GM18909 (cell line): ENCODE results near the gene RDH16.

Source experiments
- ATAC-seq: cut with Tn5 transposase; IDR thresholded peaks from one replicate; pipeline ENCODE4 v1.9.1; 2021; ENCODE audit warnings: mild to moderate bottlenecking; ENCODE audit not compliant: unreplicated experiment, poor library complexity

RDH16 gene

DNA sequence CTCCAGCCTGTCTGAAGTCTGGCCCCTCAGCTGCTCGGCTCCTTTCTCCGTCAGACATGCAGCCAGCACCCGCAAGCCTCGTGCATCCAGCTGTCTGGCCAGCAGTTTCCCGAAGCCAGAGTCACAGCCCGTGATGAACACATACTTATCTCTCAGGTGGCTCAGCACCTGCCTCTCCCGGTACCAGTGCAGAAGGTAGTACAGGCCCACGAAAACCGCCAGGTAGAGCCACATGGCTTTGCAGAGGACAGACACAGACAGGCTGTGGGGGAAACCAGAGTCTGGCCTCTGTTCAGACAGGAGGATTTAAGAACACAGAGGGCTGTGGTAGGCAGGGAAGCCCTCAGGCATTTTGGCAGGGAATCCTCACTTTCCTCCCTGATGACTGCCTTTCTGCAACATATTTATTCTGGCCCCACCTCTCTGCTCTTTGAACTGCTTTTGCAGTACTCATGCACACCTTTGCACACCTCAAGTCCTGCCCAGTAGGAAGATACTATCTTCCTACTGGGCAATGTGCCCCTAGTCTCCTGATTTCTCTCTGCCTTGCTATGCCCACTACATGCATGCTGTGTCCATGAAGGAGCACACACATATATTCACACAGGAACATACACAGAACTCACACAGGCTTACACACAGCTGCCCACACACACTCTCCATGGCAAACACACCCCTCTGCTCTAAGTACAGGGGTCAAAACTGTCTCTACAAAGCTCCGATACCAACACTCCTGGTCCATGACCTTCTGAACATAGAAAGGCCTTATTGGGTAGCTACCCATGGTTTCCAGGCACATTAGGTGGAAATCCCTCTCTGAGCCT is at the start of gene RDH16:
RDH16 (minus strand) TSS at position 380 of the 824 bp plus-strand sequence; CDS start at position 234, 146 bp downstream.
- ATAC-seq, result no peak

DNA sequence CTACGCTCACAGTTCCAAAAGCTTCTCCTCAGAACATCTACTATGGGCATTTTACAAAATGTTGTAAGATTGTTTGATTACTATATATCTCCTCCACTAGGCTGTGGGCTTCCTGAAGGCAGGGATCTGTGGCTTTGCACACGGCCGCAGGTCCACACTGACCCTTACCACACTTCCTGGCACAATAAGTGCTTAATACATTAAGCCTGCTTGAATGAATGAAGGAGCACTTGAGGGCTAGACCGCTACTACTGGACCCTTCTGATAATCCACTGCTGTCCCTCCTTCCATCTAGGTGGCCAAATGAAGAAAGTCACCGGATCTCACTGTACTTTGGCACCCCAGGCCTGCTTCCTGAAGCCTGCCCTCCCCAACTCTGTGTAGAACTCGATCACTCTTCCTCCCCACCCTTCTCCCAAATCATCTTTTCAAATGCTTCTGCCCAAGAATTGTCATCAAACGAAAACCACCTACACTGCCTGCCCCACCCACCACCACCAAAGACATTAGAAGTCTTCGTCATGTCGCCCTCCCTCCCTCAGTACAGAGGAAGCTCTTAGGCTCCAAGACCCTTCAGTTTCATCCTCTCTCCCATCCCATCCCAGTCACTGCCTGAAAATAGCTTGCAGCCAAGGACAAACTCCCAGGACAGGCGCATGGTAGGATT is 49.5 kb upstream of the RDH16 start:
- ATAC-seq, result no peak

DNA sequence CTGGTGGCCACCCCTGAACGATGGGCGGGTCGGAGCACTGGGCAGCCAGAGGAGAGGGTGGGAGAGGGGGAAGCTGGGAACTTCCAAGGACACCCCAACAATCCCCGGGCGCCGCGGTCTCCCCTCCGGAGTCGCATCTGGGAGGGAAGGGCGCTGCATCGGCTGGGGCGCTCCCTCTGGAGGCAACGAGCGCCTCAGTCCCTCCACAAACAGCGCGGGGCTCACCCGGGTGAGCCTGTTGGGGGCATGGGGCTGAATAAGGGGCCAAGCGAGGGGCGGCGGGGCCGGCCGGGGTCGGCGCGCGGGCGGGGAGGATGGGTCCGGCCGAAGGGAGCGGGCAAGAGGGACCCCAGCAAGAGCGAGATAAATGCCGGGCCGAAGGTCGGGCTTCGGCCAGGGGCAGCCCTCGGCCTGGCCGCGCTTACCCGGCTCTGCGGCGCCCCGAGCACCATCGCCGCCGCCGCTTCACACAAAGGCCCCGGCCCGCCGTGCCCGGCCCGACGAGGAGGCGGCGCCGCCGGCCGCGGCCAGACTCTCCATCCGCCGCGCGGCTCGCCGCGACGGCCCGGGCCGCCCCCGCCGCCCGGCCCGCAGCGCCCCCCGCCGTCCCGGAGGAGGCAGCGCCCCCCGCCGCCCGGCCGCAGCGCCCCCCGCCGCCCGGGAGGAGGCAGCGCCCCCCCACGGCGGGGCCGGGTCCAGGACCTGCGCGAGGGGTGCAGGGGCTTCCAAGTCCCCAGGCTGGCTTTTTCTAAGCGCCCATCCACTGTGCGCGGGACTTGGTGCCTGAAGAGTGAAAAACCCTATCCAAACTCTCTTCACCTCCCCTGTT is 48.8 kb upstream of the RDH16 start, which contains the start of gene ZBTB39:
ZBTB39 (minus strand) TSS at position 567 of the 829 bp plus-strand sequence. CDS start 1,629 bp downstream, outside the sequence.
- ATAC-seq, result peak; percentile 69

DNA sequence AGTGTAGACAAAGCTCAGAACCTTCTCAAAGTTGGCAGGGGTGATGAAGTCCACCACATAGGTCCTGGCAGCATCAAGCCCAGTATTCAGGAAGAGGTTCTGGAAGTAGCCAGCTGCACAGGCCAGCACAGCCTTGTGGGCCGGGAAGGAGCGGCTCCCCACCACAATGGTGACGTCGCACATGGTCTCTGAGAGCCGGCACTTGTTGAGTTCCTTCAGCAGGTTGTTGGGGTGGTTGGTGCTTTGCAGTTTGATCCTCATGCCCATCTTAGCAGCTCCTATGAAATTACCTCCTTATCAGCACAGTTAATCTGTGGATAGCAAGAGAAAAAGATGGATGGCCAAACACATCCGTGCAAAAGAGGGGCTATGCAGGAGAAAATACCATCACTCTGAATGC is 47.2 kb upstream of the RDH16 start:
- no peak for ATAC-seq

GRCh38 chr12:57003395-57003794 is 46.0 kb upstream of the RDH16 start:
- no peak for ATAC-seq

DNA sequence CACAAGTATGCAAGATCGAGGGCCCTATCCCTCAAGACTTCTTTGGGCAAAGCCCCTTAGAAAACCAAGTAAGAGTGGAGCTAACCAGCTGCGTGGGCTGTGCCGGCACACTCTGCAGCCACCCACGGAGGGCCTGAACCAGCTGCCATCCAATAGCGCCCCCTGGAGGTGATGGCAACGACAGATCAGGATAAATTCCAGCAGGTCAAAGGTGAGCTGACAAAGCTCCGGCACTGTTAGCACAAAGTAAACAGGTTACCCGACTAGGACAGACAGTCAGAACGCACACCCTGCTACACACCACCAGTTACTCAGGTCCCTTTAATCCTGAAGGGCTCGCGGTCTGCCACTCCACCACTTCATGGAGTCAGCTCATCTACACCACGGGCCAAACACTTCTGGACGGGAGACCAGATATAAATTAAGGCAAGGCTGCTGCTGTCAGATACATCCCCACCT is 44.1 kb upstream of the RDH16 start:
- ATAC-seq, result no peak

DNA sequence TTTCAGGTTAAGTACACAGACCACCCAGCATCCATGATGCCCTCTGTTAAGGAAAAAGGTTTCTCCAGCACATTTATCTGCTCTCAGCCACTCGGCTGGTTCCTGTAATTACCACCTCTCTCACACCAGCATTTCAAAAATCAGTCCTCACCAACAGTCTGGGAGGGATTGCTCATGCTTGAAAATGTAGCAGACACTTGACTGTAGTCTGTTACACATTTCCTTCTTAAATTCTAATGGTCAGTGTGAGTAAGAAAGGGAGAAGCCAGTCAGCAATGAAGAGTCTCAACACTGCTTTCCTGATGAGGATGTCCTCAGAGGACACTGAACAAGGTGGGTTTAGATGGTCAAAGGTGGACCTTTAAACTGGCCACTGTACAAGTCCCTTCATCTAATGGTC is 43.0 kb upstream of the RDH16 start:
- no peak for ATAC-seq

DNA sequence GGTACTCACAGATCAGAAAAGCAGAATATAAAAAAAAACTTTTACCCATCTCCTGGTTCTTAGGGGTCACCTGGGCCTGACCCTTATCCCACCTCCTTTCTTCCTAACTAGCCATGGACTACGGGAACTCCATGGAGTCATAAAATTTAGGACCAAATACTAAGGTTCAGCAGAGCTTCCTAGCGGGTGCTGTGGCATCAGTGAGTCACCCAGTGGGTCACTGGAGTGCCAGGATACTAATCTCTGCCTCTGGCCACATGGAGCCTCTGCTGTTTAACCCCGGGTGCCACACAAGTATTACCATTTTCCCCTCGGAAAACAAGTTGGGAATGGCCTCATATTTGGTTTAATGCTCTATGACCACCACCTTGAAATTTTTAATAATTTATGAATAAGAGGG is 42.0 kb upstream of the RDH16 start:
- no peak for ATAC-seq

DNA sequence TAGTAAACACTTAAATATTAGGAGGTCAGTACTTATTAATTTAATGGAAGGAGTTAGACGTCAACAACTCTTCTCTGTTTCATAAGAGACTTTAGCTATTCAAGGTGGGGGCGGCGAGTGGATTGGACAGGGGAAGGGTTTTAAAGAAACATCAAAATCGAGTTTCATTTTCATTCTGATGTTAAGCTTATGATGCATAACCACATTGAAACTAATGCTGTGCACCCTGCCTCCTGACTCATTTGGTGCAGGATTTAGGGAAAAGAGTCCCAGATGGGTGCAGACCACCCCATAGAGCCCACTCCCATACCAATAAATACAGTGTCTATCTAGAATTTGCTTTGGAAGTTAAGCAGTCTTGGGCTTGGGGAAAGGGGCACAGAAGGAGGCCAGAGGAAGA is 41.6 kb upstream of the RDH16 start:
- peak; percentile 70 for ATAC-seq

GRCh38 chr12:56998316-56998715 is 40.9 kb upstream of the RDH16 start:
- no peak for ATAC-seq

DNA sequence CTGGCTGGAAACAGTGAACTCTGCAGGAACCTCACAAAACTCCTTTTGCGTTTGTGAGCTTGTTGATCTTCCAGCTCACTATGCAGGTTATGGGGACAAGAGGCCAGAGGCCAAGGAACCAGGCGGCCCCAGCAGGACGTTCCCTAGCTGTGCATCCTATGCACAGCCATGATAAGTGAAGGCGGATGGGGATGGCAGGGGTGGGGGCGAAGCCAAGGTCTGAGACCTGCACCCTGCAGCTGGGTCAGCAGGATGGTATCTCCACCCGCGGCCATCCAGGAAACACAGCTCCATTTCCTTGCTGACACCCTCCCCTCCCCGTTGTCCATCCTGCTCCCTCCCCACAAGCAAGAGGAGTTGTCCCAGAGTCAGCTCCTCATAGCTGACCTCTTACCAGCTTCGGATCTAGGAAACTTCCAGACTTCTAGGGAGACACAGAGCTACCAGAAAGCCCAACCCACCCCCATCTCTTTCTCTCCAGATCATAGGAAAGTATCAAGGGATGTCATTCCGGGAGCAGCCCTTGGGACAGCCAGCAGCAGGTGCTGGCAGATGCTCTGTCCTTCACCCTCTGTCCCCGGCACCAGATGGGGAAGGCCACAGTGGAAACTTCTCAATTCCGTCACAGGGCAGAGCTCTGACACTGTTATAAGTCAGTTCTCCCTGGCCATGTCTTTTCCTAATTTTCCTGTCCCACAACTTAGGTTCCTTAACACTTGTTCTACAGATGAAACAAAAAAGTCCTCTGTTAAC is 39.6 kb upstream of the RDH16 start:
- no peak for ATAC-seq

- ATAC-seq, result no peak
Observed at GRCh38 chr12:56995930-56996496, 38.6 kb upstream of the RDH16 start.

DNA sequence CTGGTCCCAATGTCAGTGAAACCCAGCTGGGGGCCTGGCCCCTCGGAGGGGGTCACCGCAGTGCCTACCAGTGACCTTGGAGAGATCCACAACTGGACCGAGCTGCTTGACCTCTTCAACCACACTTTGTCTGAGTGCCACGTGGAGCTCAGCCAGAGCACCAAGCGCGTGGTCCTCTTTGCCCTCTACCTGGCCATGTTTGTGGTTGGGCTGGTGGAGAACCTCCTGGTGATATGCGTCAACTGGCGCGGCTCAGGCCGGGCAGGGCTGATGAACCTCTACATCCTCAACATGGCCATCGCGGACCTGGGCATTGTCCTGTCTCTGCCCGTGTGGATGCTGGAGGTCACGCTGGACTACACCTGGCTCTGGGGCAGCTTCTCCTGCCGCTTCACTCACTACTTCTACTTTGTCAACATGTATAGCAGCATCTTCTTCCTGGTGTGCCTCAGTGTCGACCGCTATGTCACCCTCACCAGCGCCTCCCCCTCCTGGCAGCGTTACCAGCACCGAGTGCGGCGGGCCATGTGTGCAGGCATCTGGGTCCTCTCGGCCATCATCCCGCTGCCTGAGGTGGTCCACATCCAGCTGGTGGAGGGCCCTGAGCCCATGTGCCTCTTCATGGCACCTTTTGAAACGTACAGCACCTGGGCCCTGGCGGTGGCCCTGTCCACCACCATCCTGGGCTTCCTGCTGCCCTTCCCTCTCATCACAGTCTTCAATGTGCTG is 38.0 kb upstream of the RDH16 start:
- ATAC-seq, result no peak

DNA sequence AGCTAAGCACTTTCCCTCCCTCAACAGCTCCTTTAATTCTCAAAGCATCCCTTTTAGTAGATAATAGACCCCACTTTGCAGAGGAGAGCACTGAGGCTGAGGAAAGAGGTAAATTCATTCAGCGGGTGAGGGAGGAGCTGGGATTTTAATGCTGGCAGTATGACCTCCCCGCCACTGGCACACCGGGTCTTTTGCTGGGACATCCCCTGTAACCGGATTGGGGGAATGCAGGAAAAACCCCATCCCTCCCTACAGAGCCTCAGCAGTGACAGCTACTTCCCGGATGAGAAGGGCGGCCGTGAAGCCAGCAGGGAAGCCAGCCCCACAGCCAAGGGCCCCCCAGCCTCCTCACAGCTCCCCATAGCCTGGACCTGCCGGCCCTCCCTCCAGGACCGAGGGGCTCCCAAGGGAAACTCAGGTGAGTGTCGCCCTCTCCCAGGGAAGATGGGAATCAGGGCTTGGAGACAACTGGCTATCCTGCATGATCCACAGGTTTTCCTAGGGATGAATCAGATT is 36.9 kb upstream of the RDH16 start:
- no peak for ATAC-seq

GRCh38 chr12:56993346-56993745 is 35.9 kb upstream of the RDH16 start:
- no peak for ATAC-seq

GRCh38 chr12:56991319-56992246 is 34.2 kb upstream of the RDH16 start:
- no peak for ATAC-seq

DNA sequence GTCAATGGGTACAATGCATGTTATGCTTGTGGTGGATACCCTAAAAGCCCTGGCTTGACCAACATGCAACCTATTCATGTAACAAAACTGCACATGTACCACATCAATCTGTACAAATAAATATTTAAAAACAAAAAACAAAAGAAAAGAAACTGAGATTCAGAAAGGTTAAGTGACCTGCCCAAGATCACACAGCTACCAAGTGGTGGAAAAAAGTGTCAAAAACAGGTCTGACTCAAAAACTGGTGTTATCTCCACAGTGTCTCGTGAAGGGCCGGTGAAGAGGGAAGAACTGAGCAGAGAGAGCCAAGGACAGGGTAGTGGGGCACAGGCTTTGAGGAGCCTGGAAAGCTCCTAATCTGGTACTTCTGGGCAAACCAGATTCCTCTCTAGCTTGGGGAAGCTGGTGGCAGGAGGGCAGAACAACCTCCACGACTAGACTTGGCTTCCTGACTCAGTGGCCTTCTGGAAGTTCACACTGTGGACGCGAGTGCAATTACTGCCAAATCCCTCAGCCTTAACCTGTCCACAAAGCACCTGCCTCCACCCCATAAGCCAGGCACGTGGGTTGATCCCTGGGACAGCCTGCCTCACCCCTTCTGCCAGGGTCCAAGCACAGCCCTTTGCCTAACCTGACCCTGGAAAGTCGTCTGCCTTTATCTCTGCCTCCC is 33.4 kb upstream of the RDH16 start:
- no peak for ATAC-seq
